Natural killer cell (primary cell): ENCODE measurements around the gene SGSM1. TPM values are rescaled to one million over a fixed set of nuclear protein-coding genes. Genes with fewer than 3 reads are reported as not detected.

Source experiments
- ATAC-seq, 3 donors: fragments of 150-1000 bp in 2 of 3; fragments of 200-7000 bp in 1 of 3; cut with Tn5 transposase; 1 replicate in 1 of 3; 2 replicates in 2 of 3; pipeline ENCODE4 v1.10.0; 2021; ENCODE audit warnings: mild to moderate bottlenecking in 2 of 3, moderate library complexity in 2 of 3
- DNase-seq, 2 donors: peaks; one replicate each; pipeline versions ENCODE4 v3.0.0 to v3.0.0-alpha.2; 2013 to 2021; ENCODE audit warnings: mixed read lengths in 1 of 2
- H3K27ac ChIP-seq: one replicate; pipeline ENCODE4 v1.5.1; 2013; ENCODE audit warnings: mild to moderate bottlenecking, low read length
- H3K27me3 ChIP-seq: one replicate; pipeline ENCODE4 v1.6.1; 2013; ENCODE audit warnings: low read length; ENCODE audit not compliant: control insufficient read depth, insufficient read depth
- H3K36me3 ChIP-seq: one replicate; pipeline ENCODE4 v1.6.1; 2013; ENCODE audit warnings: low read length; ENCODE audit not compliant: control insufficient read depth, insufficient read depth
- H3K4me1 ChIP-seq: one replicate; pipeline ENCODE4 v1.6.1; 2013; ENCODE audit warnings: low read length; ENCODE audit not compliant: control insufficient read depth, insufficient read depth
- H3K4me3 ChIP-seq: one replicate; pipeline ENCODE4 v1.5.1; 2013; ENCODE audit warnings: low read length
- H3K9me3 ChIP-seq: one replicate; pipeline ENCODE4 v1.6.1; 2013; ENCODE audit warnings: low read length; ENCODE audit not compliant: control insufficient read depth, insufficient read depth
- H3K27ac Mint-ChIP-seq, 2 donors: one replicate each; pipeline ENCODE4 v1.8.0; 2022; ENCODE audit warnings: mild to moderate bottlenecking in 2 of 2, mixed read lengths in 2 of 2, moderate library complexity in 1 of 2
- H3K27me3 Mint-ChIP-seq, 2 donors: one replicate each; pipeline ENCODE4 v1.8.0; 2022; ENCODE audit warnings: low read depth in 2 of 2, mixed read lengths in 2 of 2
- H3K36me3 Mint-ChIP-seq: one replicate; pipeline ENCODE4 v1.8.0; 2022; ENCODE audit warnings: mixed read lengths
- H3K4me1 Mint-ChIP-seq, 2 donors: one replicate each; pipeline ENCODE4 v1.8.0; 2022; ENCODE audit warnings: mixed read lengths in 2 of 2
- H3K4me3 Mint-ChIP-seq: one replicate; pipeline ENCODE4 v1.8.0; 2022; ENCODE audit warnings: mild to moderate bottlenecking, moderate library complexity, mixed read lengths
- H3K9me3 Mint-ChIP-seq, 2 donors: one replicate each; pipeline ENCODE4 v1.8.0; 2022; ENCODE audit warnings: mixed read lengths in 2 of 2
- CTCF ChIP-seq: fragments of 200-600 bp; IDR thresholded peaks from one replicate; pipeline ENCODE4 v1.8.0; 2022; ENCODE audit warnings: antibody characterized with exemption
- WGBS: methylation state at CpG from one replicate; pipeline ENCODE4 v1.1.7; 2013; ENCODE audit warnings: missing lambda C conversion rate; ENCODE audit not compliant: insufficient coverage; 5-methylcytosine and 5-hydroxymethylcytosine counted together
- intact Hi-C: fragments of 100-400 bp; cut with micrococcal nuclease; formaldehyde crosslinking; loops from one replicate; pipeline ENCODE4 v1.14.2; 2022
- total RNA-seq, 4 donors: library from RNA; stranded (reverse); fragments of 120-200 nt in 1 of 4; gene quantifications; one replicate each; pipeline versions ENCODE4 v1.2.3 to v1.2.4, GENCODE V29; 2013 to 2022

Gene SGSM1
- total RNA-seq, 3 donors from 2014 or later (not counting 1 experiment from before 2014, with no cell fraction given): 13.9 to 15.4 (median 13.9) TPM

DNA sequence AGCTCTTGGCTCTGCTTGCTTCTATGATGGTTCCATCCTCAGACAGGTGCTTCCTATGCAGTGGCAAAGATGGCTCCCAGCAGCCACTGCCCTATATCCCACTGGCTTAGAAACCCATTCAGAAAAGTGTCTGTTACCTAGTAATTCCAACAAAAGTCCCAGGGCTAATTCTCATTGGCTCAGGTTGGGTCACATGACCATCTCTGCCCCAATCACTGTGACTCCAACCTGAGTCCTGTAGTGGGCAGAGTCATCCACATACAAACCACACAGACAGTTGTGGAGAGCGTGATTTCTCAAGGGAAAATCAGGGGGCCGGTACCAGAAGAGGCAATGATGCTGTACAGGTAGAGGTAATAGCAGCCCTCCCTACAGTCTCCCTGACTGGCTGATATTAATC, 73.0 kb downstream of the SGSM1 start:
- Histone ChIP-seq H3K4me3 (no peak overlapping the region), H3K36me3 (peaks cover 2% of the 10 kb centered on the region), H3K4me1 (no peaks in the 10 kb centered on the region), H3K27me3 (no peaks in the 10 kb centered on the region), H3K9me3 (no peaks in the 10 kb centered on the region), H3K27ac (no peak overlapping the region)
- 94% methylated on average over 2 of the region's 2 CpGs for WGBS
- no peaks in the 10 kb centered on the region for H3K9me3 Mint-ChIP-seq
- H3K27me3 Mint-ChIP-seq: no peaks in the 10 kb centered on the region
- H3K36me3 Mint-ChIP-seq: no peaks in the 10 kb centered on the region
- DNase-seq: no peak
- no peak overlapping the region for H3K27ac Mint-ChIP-seq
- no peak overlapping the region for H3K4me3 Mint-ChIP-seq
- intact Hi-C loops: no loop called here
- ATAC-seq: no peak
- no peak for TF ChIP-seq CTCF
- H3K4me1 Mint-ChIP-seq: peaks cover 0 to 5% of the 10 kb centered on the region in 2 donors

DNA sequence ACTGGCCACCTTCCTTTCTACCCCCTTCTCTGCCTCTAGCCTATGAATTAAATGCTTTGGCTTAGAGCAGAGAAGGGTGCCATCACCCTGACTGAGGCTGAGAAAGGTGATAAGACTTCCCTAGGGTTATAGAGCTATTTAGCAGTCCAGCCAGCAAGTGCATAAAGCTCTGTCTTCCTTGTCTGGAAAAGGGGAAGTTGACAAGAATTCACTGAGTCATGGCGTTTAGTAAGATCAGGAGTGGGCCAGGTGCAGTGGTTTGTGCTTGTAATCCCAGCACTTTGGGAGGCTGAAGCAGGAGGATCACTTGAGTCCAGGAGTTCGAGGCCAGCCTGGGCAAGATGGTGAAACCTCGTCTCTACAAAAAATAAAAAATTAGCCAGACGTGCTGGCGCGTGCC, 77.4 kb downstream of the SGSM1 start:
- H3K9me3 ChIP-seq: no peaks in the 10 kb centered on the region
- no peaks in the 10 kb centered on the region for H3K27me3 ChIP-seq
- intact Hi-C loops: no loop called here
- H3K27ac Mint-ChIP-seq: no peak overlapping the region
- TF ChIP-seq CTCF: no peak
- no peaks in the 10 kb centered on the region for H3K4me1 Mint-ChIP-seq
- no peaks in the 10 kb centered on the region for H3K27me3 Mint-ChIP-seq
- H3K36me3 ChIP-seq: peaks cover 6% of the 10 kb centered on the region
- no peak overlapping the region for H3K4me3 ChIP-seq
- no peaks in the 10 kb centered on the region for H3K4me1 ChIP-seq
- H3K4me3 Mint-ChIP-seq: no peak overlapping the region
- H3K9me3 Mint-ChIP-seq: no peaks in the 10 kb centered on the region
- H3K36me3 Mint-ChIP-seq: no peaks in the 10 kb centered on the region
- WGBS: 76% methylated on average over 6 of the region's 6 CpGs
- DNase-seq: no peak
- ATAC-seq: no peak
- H3K27ac ChIP-seq: no peak overlapping the region

- H3K27me3 ChIP-seq: no peaks in the 10 kb centered on the region
- ATAC-seq (no peak), DNase-seq (no peak)
- Mint-ChIP-seq H3K4me1 (no peaks in the 10 kb centered on the region), H3K27me3 (no peaks in the 10 kb centered on the region), H3K4me3 (no peak overlapping the region), H3K36me3 (no peaks in the 10 kb centered on the region), H3K27ac (no peak overlapping the region), H3K9me3 (no peaks in the 10 kb centered on the region)
- no peak overlapping the region for H3K4me3 ChIP-seq
- peaks cover 5% of the 10 kb centered on the region for H3K36me3 ChIP-seq
- H3K27ac ChIP-seq: no peak overlapping the region
- no peaks in the 10 kb centered on the region for H3K9me3 ChIP-seq
- 82% methylated on average over 2 of the region's 2 CpGs for WGBS
- H3K4me1 ChIP-seq: no peaks in the 10 kb centered on the region
- no peak for TF ChIP-seq CTCF
- intact Hi-C loops: no loop called here
These were observed 81.2 kb downstream of the SGSM1 start for GRCh38 chr22:24887260-24887659.

DNA sequence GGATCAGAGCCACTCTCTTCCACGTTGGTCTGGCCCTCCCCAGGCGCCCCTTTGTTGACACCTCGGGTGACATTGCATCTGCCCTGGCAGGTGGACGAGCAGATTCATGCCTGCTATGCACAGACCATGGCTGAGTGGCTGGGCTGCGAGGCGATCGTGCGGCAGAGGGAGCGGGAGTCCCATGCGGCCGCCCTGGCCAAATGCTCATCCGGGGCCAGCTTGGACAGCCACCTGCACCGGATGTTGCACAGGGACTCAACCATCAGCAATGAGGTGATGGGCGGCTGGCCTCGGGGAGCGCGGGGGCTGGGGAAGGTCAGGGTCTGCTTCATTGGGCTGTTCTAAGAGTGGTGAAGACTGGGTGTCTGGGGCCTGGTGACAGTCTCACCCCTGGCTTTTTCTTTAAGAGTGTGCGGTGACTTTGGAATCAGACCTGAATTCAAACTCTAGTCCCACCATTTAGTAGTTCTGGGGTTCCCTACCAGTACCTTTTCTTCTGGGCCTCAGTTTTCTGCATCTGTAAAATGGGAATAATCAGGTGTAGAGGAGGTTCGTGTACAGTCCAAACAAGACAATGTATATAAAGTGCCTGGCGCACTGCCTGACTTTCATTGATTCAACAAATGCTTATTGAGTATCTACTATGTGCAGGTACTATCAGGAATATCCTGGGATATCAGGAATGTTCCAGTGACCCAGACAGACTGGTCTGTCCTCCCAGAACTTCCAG, 87.5 kb downstream of the SGSM1 start:
- Mint-ChIP-seq H3K27me3 (no peaks in the 10 kb centered on the region), H3K4me3 (no peak overlapping the region), H3K27ac (no peak overlapping the region), H3K9me3 (no peaks in the 10 kb centered on the region), H3K36me3 (no peaks in the 10 kb centered on the region), H3K4me1 (no peaks in the 10 kb centered on the region)
- intact Hi-C loops: no loop called here
- Histone ChIP-seq H3K4me1 (no peaks in the 10 kb centered on the region), H3K27ac (no peak overlapping the region), H3K9me3 (no peaks in the 10 kb centered on the region), H3K4me3 (no peak overlapping the region), H3K36me3 (peaks cover 5% of the 10 kb centered on the region), H3K27me3 (no peaks in the 10 kb centered on the region)
- ATAC-seq: no peak
- WGBS: 95% methylated on average over 20 of the region's 20 CpGs
- TF ChIP-seq CTCF: no peak
- DNase-seq: no peak
